ENCODE data around the gene SLC10A7. TPM values are rescaled to one million over a fixed set of nuclear protein-coding genes. Genes with fewer than 3 reads are reported as not detected.

The SLC10A7 gene
- total and polyA plus RNA-seq, 9 of the 15 experiments (the other 6 are each of a cell fraction or from before 2014, with no cell fraction given): 6.4 to 22.8 (median 16.1) TPM

GRCh38 chr4:146381263-146381872, 140.4 kb downstream of the SLC10A7 start:
- in situ Hi-C loops (cut with MboI): no loop called here
- no peaks in the 10 kb centered on the region for H3K9me3 ChIP-seq (replicated peaks; ENCODE audit: control insufficient read depth, insufficient read depth, low read depth, low read length)
- H3K27me3 ChIP-seq (ENCODE audit: control insufficient read depth in 2 of 2, insufficient read depth in 2 of 2, low read length in 2 of 2): no peaks in the 10 kb centered on the region
- H3K4me3 ChIP-seq: no peak overlapping the region
- no peaks in the 10 kb centered on the region; the same call in 1 of the 2 replicates for H4K20me1 ChIP-seq (replicated peaks; ENCODE audit: control insufficient read depth, insufficient read depth, low read length)
- CTCF ChIA-PET (ENCODE audit: low intra/inter-chr PET ratio): no interaction called here
- TF ChIP-seq TSHZ1 (CRISPR knock-in tag; IDR thresholded peaks at IDR 0.05) (no peak), HLTF (IDR thresholded peaks at IDR 0.05) (no peak), SUPT5H (IDR thresholded peaks at IDR 0.05) (no peak), MTA1 (IDR thresholded peaks at IDR 0.05; ENCODE audit: borderline replicate concordance) (no peak)
- TF ChIP-seq, protein P1, sequence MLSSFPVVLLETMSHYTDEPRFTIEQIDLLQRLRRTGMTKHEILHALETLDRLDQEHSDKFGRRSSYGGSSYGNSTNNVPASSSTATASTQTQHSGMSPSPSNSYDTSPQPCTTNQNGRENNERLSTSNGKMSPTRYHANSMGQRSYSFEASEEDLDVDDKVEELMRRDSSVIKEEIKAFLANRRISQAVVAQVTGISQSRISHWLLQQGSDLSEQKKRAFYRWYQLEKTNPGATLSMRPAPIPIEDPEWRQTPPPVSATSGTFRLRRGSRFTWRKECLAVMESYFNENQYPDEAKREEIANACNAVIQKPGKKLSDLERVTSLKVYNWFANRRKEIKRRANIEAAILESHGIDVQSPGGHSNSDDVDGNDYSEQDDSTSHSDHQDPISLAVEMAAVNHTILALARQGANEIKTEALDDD (IDR thresholded peaks at IDR 0.05): no peak
- no peaks in the 10 kb centered on the region for H3K79me2 ChIP-seq (ENCODE audit: control insufficient read depth, insufficient read depth, low read length)
- 39% methylated on average over 2 of the region's 2 CpGs for WGBS (ENCODE audit: insufficient coverage, low coverage, missing lambda C conversion rate)
- no peaks in the 10 kb centered on the region for H3K9me1 ChIP-seq (ENCODE audit: control insufficient read depth, insufficient read depth, low read length)
- H2AFZ ChIP-seq (ENCODE audit: low read depth, low read length): no peak overlapping the region
- H3K27ac ChIP-seq (ENCODE audit: extremely low read depth, low read depth, low read length): no peak overlapping the region
- POLR2A ChIA-PET: no interaction called here
- no peak overlapping the region for H3K9ac ChIP-seq (ENCODE audit: insufficient read depth in 1 of 2, low read depth in 2 of 2, low read length in 2 of 2)
- FAIRE-seq: no peak
- no peak for ATAC-seq
- no peaks in the 10 kb centered on the region for H3K36me3 ChIP-seq (ENCODE audit: control insufficient read depth, insufficient read depth, low read length)
- intact Hi-C loops (cut with micrococcal nuclease): no loop called here
- no peaks in the 10 kb centered on the region for H3K4me1 ChIP-seq (replicated peaks in 1 of 2; ENCODE audit: control insufficient read depth in 2 of 2, insufficient read depth in 2 of 2, low read length in 2 of 2)
- no TSS peak for BruUV-seq (replicated peaks)
- DNase-seq (ENCODE audit: extremely low read depth in 1 of 4, low spot score in 3 of 4): no peak
- no peak overlapping the region for H3K4me2 ChIP-seq (ENCODE audit: insufficient read depth, low read length)

Data from K562 (cell line).